WTC11 (cell line): ENCODE data around the gene ZNF579. TPM values are rescaled to one million over a fixed set of nuclear protein-coding genes. Genes with fewer than 3 reads are reported as not detected.

Source experiments
- ATAC-seq: fragments of 200-7000 bp; cut with Tn5 transposase; 2 replicates; pipeline ENCODE4 v1.10.0; 2021; ENCODE audit warnings: mild to moderate bottlenecking, moderate library complexity
- CTCF ChIA-PET: fragments of 300-600 bp; sonication (Branson Sonifier 250); formaldehyde crosslinking; loops from one replicate; lab custom pipeline; 2021; ENCODE audit warnings: antibody characterized with exemption; lab: Charles Lee
- POLR2A ChIA-PET: fragments of 350-600 bp; sonication (Branson Sonifier 250); formaldehyde crosslinking; loops from one replicate; lab custom pipeline; 2021; ENCODE audit warnings: antibody characterized with exemption; lab: Charles Lee
- DNase-seq: peaks from one replicate; pipeline ENCODE4 v3.0.0; 2021; ENCODE audit warnings: low spot score
- H3K27ac Mint-ChIP-seq: 2 replicates; pipeline ENCODE4 v1.8.0; 2021; ENCODE audit warnings: mixed read lengths
- H3K27me3 Mint-ChIP-seq: 2 replicates; pipeline ENCODE4 v1.8.0; 2021; ENCODE audit warnings: low read depth, mild to moderate bottlenecking, moderate library complexity, mixed read lengths
- H3K36me3 Mint-ChIP-seq: 2 replicates; pipeline ENCODE4 v1.8.0; 2021; ENCODE audit warnings: mixed read lengths
- H3K4me1 Mint-ChIP-seq: 2 replicates; pipeline ENCODE4 v1.8.0; 2022; ENCODE audit warnings: mixed read lengths
- H3K4me3 Mint-ChIP-seq: 2 replicates; pipeline ENCODE4 v1.8.0; 2021; ENCODE audit warnings: mild to moderate bottlenecking, moderate library complexity, mixed read lengths
- H3K9me3 Mint-ChIP-seq: 2 replicates; pipeline ENCODE4 v1.8.0; 2021; ENCODE audit warnings: mixed read lengths
- ARID4B ChIP-seq: sonication (generic); formaldehyde crosslinking; IDR thresholded peaks from 2 replicates; pipeline ENCODE4 v1.8.0; 2023; ENCODE audit warnings: missing genetic modification reagents, mild to moderate bottlenecking, borderline replicate concordance
- CBFB ChIP-seq: sonication (generic); formaldehyde crosslinking; IDR thresholded peaks from 2 replicates; pipeline ENCODE4 v1.8.1; 2022; ENCODE audit warnings: mild to moderate bottlenecking, low read depth, missing genetic modification reagents
- JAZF1 ChIP-seq: fragments of 250-450 bp; sonication (Bioruptor Pico); IDR thresholded peaks from 2 replicates; pipeline ENCODE4 v1.9.0; 2021; ENCODE audit warnings: moderate library complexity, mild to moderate bottlenecking, inconsistent platforms
- JUN ChIP-seq: sonication (generic); formaldehyde crosslinking; IDR thresholded peaks from 2 replicates; pipeline ENCODE4 v1.8.0; 2023; ENCODE audit warnings: mild to moderate bottlenecking, missing genetic modification reagents
- PRDM15 ChIP-seq: sonication (generic); formaldehyde crosslinking; IDR thresholded peaks from 2 replicates; pipeline ENCODE4 v1.8.0; 2022; ENCODE audit warnings: missing genetic modification reagents
- RELA ChIP-seq: sonication (generic); formaldehyde crosslinking; IDR thresholded peaks from 2 replicates; pipeline ENCODE4 v1.8.1; 2022; ENCODE audit warnings: missing genetic modification reagents, mild to moderate bottlenecking, borderline replicate concordance
- TCF7 ChIP-seq: sonication (generic); formaldehyde crosslinking; IDR thresholded peaks from 2 replicates; pipeline ENCODE4 v1.8.0; 2022; ENCODE audit warnings: mild to moderate bottlenecking, low read depth, missing genetic modification reagents, moderate library complexity
- TEAD4 ChIP-seq: sonication (generic); formaldehyde crosslinking; IDR thresholded peaks from 2 replicates; pipeline ENCODE4 v1.8.0; 2022; ENCODE audit warnings: mild to moderate bottlenecking, missing genetic modification reagents
- TP53 ChIP-seq: sonication (generic); formaldehyde crosslinking; IDR thresholded peaks from 2 replicates; pipeline ENCODE4 v1.8.1; 2023; ENCODE audit warnings: mild to moderate bottlenecking, missing genetic modification reagents
- ZMAT4 ChIP-seq: fragments of 250-450 bp; sonication (Bioruptor Pico); IDR thresholded peaks from 2 replicates; pipeline ENCODE4 v1.9.0; 2021; ENCODE audit warnings: mild to moderate bottlenecking
- ZNF263 ChIP-seq: sonication (generic); formaldehyde crosslinking; IDR thresholded peaks from 2 replicates; pipeline ENCODE4 v1.8.1; 2022; ENCODE audit warnings: low read depth, mild to moderate bottlenecking, moderate library complexity, missing genetic modification reagents
- ZNF396 ChIP-seq: fragments of 250-450 bp; sonication (Bioruptor Pico); IDR thresholded peaks from 2 replicates; pipeline ENCODE4 v1.8.0; 2021; ENCODE audit warnings: mild to moderate bottlenecking, moderate library complexity, borderline replicate concordance
- ZNF425 ChIP-seq: fragments of 250-450 bp; sonication (Bioruptor Pico); conservative IDR thresholded peaks from 2 replicates; pipeline ENCODE4 v1.9.0; 2021; ENCODE audit warnings: mild to moderate bottlenecking
- ZNF671 ChIP-seq: fragments of 250-450 bp; sonication (Bioruptor Pico); IDR thresholded peaks from 2 replicates; pipeline ENCODE4 v1.8.0; 2021; ENCODE audit warnings: mild to moderate bottlenecking
- total RNA-seq: library from RNA; stranded (reverse); gene quantifications from 3 replicates; pipeline ENCODE4 v1.2.3, GENCODE V29; 2021

ZNF579 gene
- total RNA-seq, 1 experiment from 2014 or later, result 30.0 TPM

- TF ChIP-seq ARID4B (no peak), ZNF671 (CRISPR knock-in tag) (no peak), ZNF425 (CRISPR knock-in tag) (no peak), RELA (no peak), TEAD4 (CRISPR knock-in tag) (no peak), PRDM15 (no peak)
Observed at GRCh38 chr19:55598034-55598433, 17.4 kb upstream of the ZNF579 start (continued).

- Mint-ChIP-seq H3K36me3 (peaks cover 23% of the 10 kb centered on the region), H3K9me3 (no peaks in the 10 kb centered on the region), H3K27me3 (no peaks in the 10 kb centered on the region; the same call in 1 of the 2 replicates), H3K4me1 (peaks cover 21% of the 10 kb centered on the region), H3K4me3 (no peak overlapping the region), H3K27ac (no peak overlapping the region)
- ChIA-PET CTCF (interaction anchor here (1.0 to 3.0 kb wide), 5 partner anchors 9 to 130 kb away, joined by 4 to 17 read pairs (median 13); partner anchors contain the start of gene ZNF865), POLR2A (interaction anchor here (0.6 kb wide), 1 partner anchor 50 kb away, joined by 3 read pairs; the partner anchor contains the start of gene CCDC106)
- DNase-seq, result no peak
- no peak for TF ChIP-seq TCF7 (CRISPR knock-in tag)
- TF ChIP-seq ZNF263, result no peak
- no peak for TF ChIP-seq ZMAT4
- no peak for TF ChIP-seq JAZF1 (CRISPR knock-in tag)
- no peak for TF ChIP-seq TP53 (CRISPR knock-in tag)
- no peak for TF ChIP-seq CBFB (CRISPR knock-in tag)
- no peak for TF ChIP-seq JUN
- no peak for TF ChIP-seq ZNF396 (CRISPR knock-in tag)
- no peak for ATAC-seq
Observed at GRCh38 chr19:55597501-55597921, 16.9 kb upstream of the ZNF579 start.
